ENCODE measurements around the gene PIAS1.

- no peak for TF ChIP-seq CTCF (IDR thresholded peaks at IDR 0.05)
- no peak for TF ChIP-seq POLR2A (IDR thresholded peaks at IDR 0.05)
Measured at GRCh38 chr15:68083463-68083862, 29.3 kb downstream of the PIAS1 start.
